Measurements from ENCODE around the gene NT5C2.

Gene NT5C2

GRCh38 chr10:103089493-103089892, 103.6 kb downstream of the NT5C2 start:
- H3K9ac ChIP-seq, result no peak overlapping the region
- no peak overlapping the region for H3K27ac ChIP-seq
- no peak for TF ChIP-seq CTCF (IDR thresholded peaks at IDR 0.05)
- H2AFZ ChIP-seq, result no peak overlapping the region
- no peaks in the 10 kb centered on the region for H3K4me1 ChIP-seq
- no peak overlapping the region for H3K4me3 ChIP-seq (ENCODE audit: low read depth, low read length)
- H3K4me2 ChIP-seq (ENCODE audit: low read length), result no peak overlapping the region
- no peaks in the 10 kb centered on the region for H3K79me2 ChIP-seq
- H3K36me3 ChIP-seq (ENCODE audit: control insufficient read depth, insufficient read depth, low read length), result no peaks in the 10 kb centered on the region
- H3K27me3 ChIP-seq (ENCODE audit: control insufficient read depth, insufficient read depth, low read length), result no peaks in the 10 kb centered on the region
- H3K9me3 ChIP-seq (ENCODE audit: control insufficient read depth, low read length), result no peaks in the 10 kb centered on the region

DNA sequence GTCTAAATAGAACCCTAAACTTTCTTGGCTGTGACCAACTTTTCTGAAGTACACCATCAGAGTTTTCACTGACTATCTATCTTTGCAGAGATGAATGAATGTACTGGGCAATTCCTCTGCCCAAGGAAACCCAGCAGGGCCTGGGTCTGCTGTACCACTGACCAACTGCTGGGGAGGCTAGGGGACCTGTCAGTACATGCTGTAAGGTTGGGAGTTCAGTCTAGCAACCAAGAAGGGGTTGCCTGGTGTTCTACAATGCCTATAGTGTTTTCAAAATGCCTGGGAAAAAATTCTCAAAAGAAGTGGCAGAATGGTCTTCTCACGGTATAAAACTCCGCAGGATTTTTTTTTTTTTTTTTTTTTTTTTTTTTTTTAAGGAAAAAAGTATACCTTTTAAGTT, 106.3 kb downstream of the NT5C2 start:
- H2AFZ ChIP-seq, result no peak overlapping the region
- no peak overlapping the region for H3K27ac ChIP-seq
- no peaks in the 10 kb centered on the region for H3K36me3 ChIP-seq (ENCODE audit: control insufficient read depth, insufficient read depth, low read length)
- H3K79me2 ChIP-seq, result no peaks in the 10 kb centered on the region
- no peaks in the 10 kb centered on the region for H3K9me3 ChIP-seq (ENCODE audit: control insufficient read depth, low read length)
- TF ChIP-seq CTCF (IDR thresholded peaks at IDR 0.05), result no peak
- no peak overlapping the region for H3K4me3 ChIP-seq (ENCODE audit: low read depth, low read length)
- H3K4me2 ChIP-seq (ENCODE audit: low read length), result no peak overlapping the region
- H3K4me1 ChIP-seq, result no peaks in the 10 kb centered on the region
- H3K9ac ChIP-seq, result no peak overlapping the region
- no peaks in the 10 kb centered on the region for H3K27me3 ChIP-seq (ENCODE audit: control insufficient read depth, insufficient read depth, low read length)

- Histone ChIP-seq H3K9ac (no peak overlapping the region), H3K36me3 (ENCODE audit: control insufficient read depth, insufficient read depth, low read length) (no peaks in the 10 kb centered on the region), H3K27ac (no peak overlapping the region), H3K4me2 (ENCODE audit: low read length) (no peak overlapping the region), H3K4me3 (ENCODE audit: low read depth, low read length) (no peak overlapping the region), H2AFZ (no peak overlapping the region), H3K4me1 (no peaks in the 10 kb centered on the region), H3K79me2 (no peaks in the 10 kb centered on the region), H3K27me3 (ENCODE audit: control insufficient read depth, insufficient read depth, low read length) (no peaks in the 10 kb centered on the region), H3K9me3 (ENCODE audit: control insufficient read depth, low read length) (no peaks in the 10 kb centered on the region)
- TF ChIP-seq CTCF (IDR thresholded peaks at IDR 0.05), result no peak
These were observed 106.8 kb downstream of the NT5C2 start for GRCh38 chr10:103086261-103086660.

DNA sequence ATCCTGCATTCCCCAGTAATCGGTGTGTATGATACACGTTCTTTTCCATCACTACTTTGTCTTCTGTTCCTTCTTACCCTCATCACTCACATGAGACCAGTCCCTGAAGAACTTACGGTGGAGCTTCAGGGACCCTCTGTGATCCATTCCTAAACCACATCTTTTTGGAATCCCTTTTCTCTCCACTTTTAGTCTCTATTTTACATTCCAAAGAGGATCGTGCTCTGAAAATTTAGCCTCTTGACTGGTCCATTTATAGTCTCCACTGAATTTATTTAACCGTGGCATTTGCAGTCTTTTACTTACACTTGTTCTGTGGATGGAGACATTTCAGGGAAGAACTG, 109.1 kb downstream of the NT5C2 start:
- H3K9ac ChIP-seq, result no peak overlapping the region
- no peak overlapping the region for H3K4me2 ChIP-seq (ENCODE audit: low read length)
- no peaks in the 10 kb centered on the region for H3K9me3 ChIP-seq (ENCODE audit: control insufficient read depth, low read length)
- no peak overlapping the region for H3K4me3 ChIP-seq (ENCODE audit: low read depth, low read length)
- H2AFZ ChIP-seq, result no peak overlapping the region
- no peak for TF ChIP-seq CTCF (IDR thresholded peaks at IDR 0.05)
- no peak overlapping the region for H3K27ac ChIP-seq
- H3K4me1 ChIP-seq, result no peaks in the 10 kb centered on the region
- H3K79me2 ChIP-seq, result no peaks in the 10 kb centered on the region
- H3K27me3 ChIP-seq (ENCODE audit: control insufficient read depth, insufficient read depth, low read length), result no peaks in the 10 kb centered on the region
- no peaks in the 10 kb centered on the region for H3K36me3 ChIP-seq (ENCODE audit: control insufficient read depth, insufficient read depth, low read length)

DNA sequence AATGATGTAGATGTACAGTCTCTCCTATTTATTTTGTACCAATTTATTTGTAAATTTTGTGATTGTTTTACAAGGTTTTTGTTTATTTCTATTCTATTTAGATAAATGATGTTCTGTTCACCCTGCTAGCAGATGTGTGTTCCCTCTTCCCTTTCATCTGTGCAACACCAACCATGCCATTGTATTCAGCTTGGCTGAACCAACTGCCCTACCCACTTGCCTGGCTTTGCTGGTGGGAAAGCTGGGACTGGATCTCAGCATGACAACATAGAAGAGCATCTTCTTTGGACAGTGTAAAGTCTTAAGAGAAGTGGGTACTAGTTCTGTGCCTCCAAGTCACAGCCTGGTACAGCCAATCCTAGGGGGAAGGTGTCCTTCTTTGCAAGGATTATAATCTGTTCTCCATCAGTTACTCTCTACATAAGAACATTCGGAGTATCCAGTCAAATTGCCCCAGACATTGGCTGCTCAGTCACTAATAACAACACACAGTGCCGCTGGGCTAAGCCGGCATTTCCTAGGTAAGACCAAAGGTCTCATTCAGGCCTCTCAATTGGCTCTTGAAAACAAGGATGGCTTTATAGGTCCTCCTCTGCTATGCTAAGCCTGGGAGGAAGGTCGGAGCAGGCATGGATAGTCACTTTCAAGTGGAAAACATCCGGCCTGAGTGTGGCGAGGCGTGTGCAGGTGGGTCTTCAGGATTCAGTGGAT, 109.7 kb downstream of the NT5C2 start:
- no peaks in the 10 kb centered on the region for H3K9me3 ChIP-seq (ENCODE audit: control insufficient read depth, low read length)
- H3K27ac ChIP-seq, result no peak overlapping the region
- TF ChIP-seq CTCF (IDR thresholded peaks at IDR 0.05), result no peak
- H3K79me2 ChIP-seq, result no peaks in the 10 kb centered on the region
- H3K4me2 ChIP-seq (ENCODE audit: low read length), result no peak overlapping the region
- H3K9ac ChIP-seq, result no peak overlapping the region
- no peak overlapping the region for H2AFZ ChIP-seq
- no peaks in the 10 kb centered on the region for H3K36me3 ChIP-seq (ENCODE audit: control insufficient read depth, insufficient read depth, low read length)
- no peaks in the 10 kb centered on the region for H3K27me3 ChIP-seq (ENCODE audit: control insufficient read depth, insufficient read depth, low read length)
- no peaks in the 10 kb centered on the region for H3K4me1 ChIP-seq
- H3K4me3 ChIP-seq (ENCODE audit: low read depth, low read length), result no peak overlapping the region

All from parathyroid adenoma (tissue), 2 donors.